HL-60/S4 treated with phorbol 12-myristate 13-acetate at 8.2 ng/mL for 4 days and 3 days (cell line): ENCODE results near the gene CPA4.

Experiments
- in situ Hi-C: fragments of 300-500 bp; cut with MboI; formaldehyde crosslinking; loops from 2 replicates; pipeline ENCODE4 v1.15.0; 2022; ENCODE audit warnings: low sequenced_read_pairs

The CPA4 gene

GRCh38 chr7:130274296-130274695, 18.7 kb upstream of the CPA4 start:
- in situ Hi-C loops = no loop called here

GRCh38 chr7:130274983-130275591, 17.9 kb upstream of the CPA4 start:
- in situ Hi-C loops = no loop called here

- in situ Hi-C loops = no loop called here
Observed at GRCh38 chr7:130275826-130276297, 17.1 kb upstream of the CPA4 start.

GRCh38 chr7:130276796-130277762, 15.9 kb upstream of the CPA4 start:
- in situ Hi-C loops = no loop called here

- in situ Hi-C loops = no loop called here
Observed at GRCh38 chr7:130277763-130278643, 15.0 kb upstream of the CPA4 start.

- in situ Hi-C loops = no loop called here
Observed at GRCh38 chr7:130278860-130279259, 14.1 kb upstream of the CPA4 start.

GRCh38 chr7:130279286-130279685, 13.7 kb upstream of the CPA4 start:
- in situ Hi-C loops = no loop called here

- in situ Hi-C loops = no loop called here
Observed at GRCh38 chr7:130279906-130280305, 13.1 kb upstream of the CPA4 start.

GRCh38 chr7:130281260-130281659, 11.7 kb upstream of the CPA4 start:
- in situ Hi-C loops = no loop called here

GRCh38 chr7:130286881-130287280, 6.1 kb upstream of the CPA4 start:
- in situ Hi-C loops = no loop called here

- in situ Hi-C loops = no loop called here
Observed at GRCh38 chr7:130288168-130288567, 4.8 kb upstream of the CPA4 start.

GRCh38 chr7:130288829-130289228, 4.1 kb upstream of the CPA4 start:
- in situ Hi-C loops = no loop called here

- in situ Hi-C loops = no loop called here
Observed at GRCh38 chr7:130289478-130289877, 3.5 kb upstream of the CPA4 start.

- in situ Hi-C loops = no loop called here
Observed at GRCh38 chr7:130290745-130291144, 2.2 kb upstream of the CPA4 start.

GRCh38 chr7:130293521-130293920, 560 bp downstream of the CPA4 start:
- in situ Hi-C loops = no loop called here

- in situ Hi-C loops = no loop called here
Observed at GRCh38 chr7:130294314-130294713, 1.4 kb downstream of the CPA4 start.

GRCh38 chr7:130296221-130296951, 3.4 kb downstream of the CPA4 start:
- in situ Hi-C loops = no loop called here

- in situ Hi-C loops = no loop called here
Observed at GRCh38 chr7:130297628-130298543, 4.9 kb downstream of the CPA4 start.

- in situ Hi-C loops = no loop called here
Observed at GRCh38 chr7:130298544-130299326, 5.8 kb downstream of the CPA4 start.
